Transverse colon (tissue), 4 donors: ENCODE measurements around the gene RNASE12. TPM values are rescaled to one million over a fixed set of nuclear protein-coding genes. Genes with fewer than 3 reads are reported as not detected.

ENCODE experiments used
- DNase-seq: peaks from one replicate; pipeline ENCODE4 v3.0.0-alpha.2; 2019
- H3K27ac ChIP-seq, 4 donors: fragments of 200-600 bp; sonication (generic); 2 replicates each; pipeline ENCODE4 v1.5.1; 2016 to 2018; ENCODE audit warnings: inconsistent platforms in 4 of 4
- H3K27me3 ChIP-seq: fragments of 200-600 bp; sonication (generic); 2 replicates; pipeline ENCODE4 v1.5.1; 2017; ENCODE audit warnings: inconsistent platforms
- H3K36me3 ChIP-seq, 4 donors: fragments of 200-600 bp; sonication (generic); 2 replicates each; pipeline ENCODE4 v1.5.1; 2017 to 2019; ENCODE audit warnings: inconsistent platforms in 4 of 4
- H3K4me1 ChIP-seq, 4 donors: fragments of 200-600 bp; sonication (generic); 2 replicates each; pipeline ENCODE4 v1.5.1; 2017 to 2020; ENCODE audit warnings: inconsistent platforms in 4 of 4
- H3K4me3 ChIP-seq, 4 donors: fragments of 200-600 bp; sonication (generic); 1 replicate in 1 of 4; 2 replicates in 3 of 4; pipeline versions ENCODE4 v1.5.1 to v1.6.1; 2017 to 2019; ENCODE audit warnings: inconsistent platforms in 4 of 4
- H3K9me3 ChIP-seq, 2 donors: fragments of 200-600 bp; sonication (generic); 2 replicates each; pipeline ENCODE4 v1.5.1; 2017 to 2019; ENCODE audit warnings: inconsistent platforms in 2 of 2
- EP300 ChIP-seq: sonication (generic); formaldehyde crosslinking; IDR thresholded peaks from one replicate; pipeline ENCODE4 v1.6.1; 2017; ENCODE audit warnings: antibody characterized with exemption, low read depth
- POLR2A ChIP-seq: fragments of 450-650 bp; IDR thresholded peaks from one replicate; pipeline ENCODE4 v1.6.1; 2016; ENCODE audit warnings: antibody characterized with exemption, mild to moderate bottlenecking, moderate library complexity
- POLR2AphosphoS5 ChIP-seq, 3 donors: sonication (generic); formaldehyde crosslinking; IDR thresholded peaks; one replicate each; pipeline ENCODE4 v1.6.1; 2016; ENCODE audit warnings: antibody characterized with exemption in 3 of 3
- WGBS, 2 donors: methylation state at CpG; one replicate each; pipeline ENCODE4 v1.1.5; 2018; ENCODE audit warnings: low coverage in 1 of 2; 5-methylcytosine and 5-hydroxymethylcytosine counted together
- in situ Hi-C, 4 donors: fragments of 200-750 bp; cut with MboI; loops; one replicate each; pipeline versions ENCODE4 v1.15.0 to v1.15.1; 2017; ENCODE audit warnings: low sequenced_read_pairs in 3 of 4, low pct_ligation_motif_present in 1 of 4, low pct_unique_long_range_greater_than_20kb in 1 of 4
- intact Hi-C: fragments of 100-400 bp; cut with DNase I; formaldehyde crosslinking; loops from one replicate; pipeline ENCODE4 v1.15.1; 2023; ENCODE audit warnings: low total_unique reads
- total RNA-seq, 4 donors: library from RNA; depleted of rRNA; stranded (reverse); fragments of >200 nt; gene quantifications; one replicate each; pipeline ENCODE4 v1.1.0, GENCODE V29; 2016
- TF ChIP-seq, protein P1 (sequence below), 5 experiments: fragments of 200-600 bp in 3 of 5; fragments of 450-650 bp in 2 of 5; sonication (generic) in 3 of 5; IDR thresholded peaks; 1 replicate in 2 of 5; 2 replicates in 3 of 5; pipeline ENCODE4 v1.5.1; 2016 to 2017; ENCODE audit warnings: antibody characterized with exemption in 5 of 5, inconsistent platforms in 3 of 5, mild to moderate bottlenecking in 2 of 5, moderate library complexity in 1 of 5

RNASE12 gene
- total RNA-seq, 4 donors from 2014 or later, result not detected

- H3K27me3 ChIP-seq, result peaks cover 6% of the 10 kb centered on the region
- H3K27ac ChIP-seq, result no peak overlapping the region
- intact Hi-C loops (loop anchor here (10.0 kb wide), 2 partner anchors 154 to 284 kb away; partner anchors contain the start of genes CCNB1IP1, PIP4P1 and PNP), in situ Hi-C loops (loop anchor here in 1 of 4 donors (10.0 to 25.0 kb wide), 2 partner anchors 66 to 206 kb away; partner anchors contain the start of genes ANG, RNASE4 and TEP1)
- 61 to 62% methylated on average over 4 of the region's 4 CpGs for WGBS, 2 donors
- H3K9me3 ChIP-seq, result no peaks in the 10 kb centered on the region
- peaks cover 0 to 13% (median 8%) of the 10 kb centered on the region in 4 donors for H3K4me1 ChIP-seq
- H3K4me3 ChIP-seq, result no peak overlapping the region
- DNase-seq, result no peak
- TF ChIP-seq POLR2AphosphoS5 (IDR thresholded peaks at IDR 0.05), result no peak
- TF ChIP-seq POLR2A, result no peak
- no peak for TF ChIP-seq EP300
- TF ChIP-seq, protein P1, sequence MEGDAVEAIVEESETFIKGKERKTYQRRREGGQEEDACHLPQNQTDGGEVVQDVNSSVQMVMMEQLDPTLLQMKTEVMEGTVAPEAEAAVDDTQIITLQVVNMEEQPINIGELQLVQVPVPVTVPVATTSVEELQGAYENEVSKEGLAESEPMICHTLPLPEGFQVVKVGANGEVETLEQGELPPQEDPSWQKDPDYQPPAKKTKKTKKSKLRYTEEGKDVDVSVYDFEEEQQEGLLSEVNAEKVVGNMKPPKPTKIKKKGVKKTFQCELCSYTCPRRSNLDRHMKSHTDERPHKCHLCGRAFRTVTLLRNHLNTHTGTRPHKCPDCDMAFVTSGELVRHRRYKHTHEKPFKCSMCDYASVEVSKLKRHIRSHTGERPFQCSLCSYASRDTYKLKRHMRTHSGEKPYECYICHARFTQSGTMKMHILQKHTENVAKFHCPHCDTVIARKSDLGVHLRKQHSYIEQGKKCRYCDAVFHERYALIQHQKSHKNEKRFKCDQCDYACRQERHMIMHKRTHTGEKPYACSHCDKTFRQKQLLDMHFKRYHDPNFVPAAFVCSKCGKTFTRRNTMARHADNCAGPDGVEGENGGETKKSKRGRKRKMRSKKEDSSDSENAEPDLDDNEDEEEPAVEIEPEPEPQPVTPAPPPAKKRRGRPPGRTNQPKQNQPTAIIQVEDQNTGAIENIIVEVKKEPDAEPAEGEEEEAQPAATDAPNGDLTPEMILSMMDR (IDR thresholded peaks at IDR 0.05), result no peak
- no peaks in the 10 kb centered on the region for H3K36me3 ChIP-seq
Observed at GRCh38 chr14:20618271-20618749, 27.1 kb upstream of the RNASE12 start.

DNA sequence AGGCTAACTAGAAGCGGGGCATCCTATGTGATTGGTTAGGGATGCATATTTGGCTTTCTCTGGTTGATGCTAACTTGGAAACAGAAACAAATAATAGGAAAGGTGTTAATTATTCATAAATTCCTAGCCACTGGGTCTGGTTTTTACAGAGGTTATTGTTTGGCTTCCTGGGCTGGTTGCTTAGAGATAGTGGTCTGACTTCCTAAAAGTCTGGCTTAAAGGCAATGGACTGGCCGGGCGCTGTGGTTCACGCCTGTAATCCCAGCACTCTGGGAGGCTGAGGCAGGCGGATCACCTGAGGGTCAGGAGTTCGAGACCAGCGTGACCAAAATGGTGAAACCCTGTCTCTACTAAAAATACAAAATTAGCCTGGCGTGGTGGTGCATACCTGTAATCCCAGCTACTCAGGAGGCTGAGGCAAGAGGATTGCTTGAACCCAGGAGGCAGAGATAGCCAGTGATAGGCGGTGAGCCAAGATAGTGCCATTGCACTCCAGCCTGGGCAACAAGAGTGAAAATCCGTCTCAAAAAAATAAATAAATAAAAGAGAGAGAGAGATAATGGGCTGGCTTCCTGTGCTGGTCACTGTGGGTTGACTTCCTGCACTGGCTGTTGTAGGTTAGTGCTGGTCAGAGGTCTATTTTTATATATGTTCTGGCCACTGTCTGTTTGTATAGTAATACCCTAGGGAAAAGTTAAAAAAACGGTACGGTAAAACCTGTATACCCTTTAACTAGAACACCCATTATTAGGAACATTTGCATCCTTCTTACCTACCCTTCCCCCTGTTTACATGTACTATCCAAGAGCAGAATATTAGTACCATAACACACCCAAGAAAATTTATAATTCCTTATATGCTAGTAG is 26.2 kb upstream of the RNASE12 start:
- 72 to 75% methylated on average over 4 to 12 of the region's 12 CpGs for WGBS, 2 donors
- Histone ChIP-seq H3K27me3 (no peaks in the 10 kb centered on the region), H3K4me1 (peaks cover 0 to 19% (median 8%) of the 10 kb centered on the region in 4 donors), H3K27ac (no peak overlapping the region), H3K4me3 (no peak overlapping the region), H3K9me3 (no peaks in the 10 kb centered on the region), H3K36me3 (no peaks in the 10 kb centered on the region)
- intact Hi-C loops, result loop anchor here (10.0 kb wide), 2 partner anchors 153 to 283 kb away; partner anchors contain the start of genes CCNB1IP1, PIP4P1 and PNP
- in situ Hi-C loops, result loop anchor here in 1 of 4 donors (10.0 to 25.0 kb wide), 2 partner anchors 67 to 205 kb away; partner anchors contain the start of genes ANG, RNASE4 and TEP1
- DNase-seq, result no peak
- no peak for TF ChIP-seq EP300
- no peak for TF ChIP-seq POLR2AphosphoS5 (IDR thresholded peaks at IDR 0.05)
- TF ChIP-seq, protein P1 (IDR thresholded peaks at IDR 0.05), result no peak

DNA sequence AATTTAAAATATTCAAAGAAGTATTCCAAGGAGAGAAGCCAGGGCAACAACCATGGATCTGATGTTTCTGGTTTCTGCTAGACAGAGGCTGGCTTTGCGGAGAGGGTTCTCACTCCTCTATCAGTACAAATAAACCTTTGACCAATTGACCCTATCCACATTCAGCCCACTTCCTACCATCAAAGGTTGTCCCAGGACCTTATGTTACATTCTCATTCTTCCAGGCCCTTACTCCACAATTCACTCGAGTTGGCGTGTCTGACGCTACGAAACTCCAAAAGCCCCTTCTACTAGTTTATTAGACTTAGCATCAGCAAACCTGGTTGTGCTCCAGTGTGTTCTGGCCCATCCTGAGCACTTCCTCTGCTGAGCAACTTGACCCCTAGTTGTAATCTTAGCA is 24.8 kb upstream of the RNASE12 start:
- H3K4me3 ChIP-seq, result no peak overlapping the region
- in situ Hi-C loops (loop anchor here in 1 of 4 donors (10.0 to 25.0 kb wide), 2 partner anchors 69 to 204 kb away; partner anchors contain the start of genes ANG, RNASE4 and TEP1), intact Hi-C loops (loop anchor here (10.0 kb wide), 2 partner anchors 151 to 281 kb away; partner anchors contain the start of genes CCNB1IP1, PIP4P1 and PNP)
- no peaks in the 10 kb centered on the region for H3K9me3 ChIP-seq
- no peak for DNase-seq
- TF ChIP-seq, protein P1 (IDR thresholded peaks at IDR 0.05), result no peak
- TF ChIP-seq EP300 (no peak), POLR2AphosphoS5 (IDR thresholded peaks at IDR 0.05) (no peak), POLR2A (no peak)
- H3K27ac ChIP-seq, result no peak overlapping the region
- H3K36me3 ChIP-seq, result no peaks in the 10 kb centered on the region
- WGBS, 2 donors, result 88 to 93% methylated on average over 5 of the region's 5 CpGs
- peaks cover 0 to 19% (median 8%) of the 10 kb centered on the region in 4 donors for H3K4me1 ChIP-seq
- H3K27me3 ChIP-seq, result no peaks in the 10 kb centered on the region
